Ovary (tissue), 9 donors: Measurements from ENCODE around the gene DEUP1. TPM values are rescaled to one million over a fixed set of nuclear protein-coding genes. Genes with fewer than 3 reads are reported as not detected.

Experiments
- DNase-seq, 5 donors: peaks; one replicate each; pipeline ENCODE4 v3.0.0-alpha.2; 2019 to 2020
- H3K27ac ChIP-seq, 2 donors: fragments of 200-600 bp; one replicate each; pipeline versions ENCODE4 v1.5.1 to v1.8.0; 2019 to 2022
- H3K27me3 ChIP-seq: fragments of 200-600 bp; one replicate; pipeline ENCODE4 v1.8.0; 2022
- H3K36me3 ChIP-seq: fragments of 200-600 bp; sonication (generic); one replicate; pipeline ENCODE4 v1.5.1; 2019
- H3K4me1 ChIP-seq: one replicate; pipeline ENCODE4 v1.8.1; 2013; ENCODE audit warnings: mild to moderate bottlenecking, moderate library complexity; ENCODE audit not compliant: insufficient read depth
- H3K4me3 ChIP-seq: fragments of 200-600 bp; sonication (generic); one replicate; pipeline ENCODE4 v1.5.1; 2017
- H3K9me3 ChIP-seq, 2 donors: fragments of 200-600 bp in 1 of 2; sonication (generic) in 1 of 2; one replicate each; pipeline versions ENCODE4 v1.5.1 to v1.8.1; 2013 to 2019; ENCODE audit warnings: mild to moderate bottlenecking in 1 of 2, moderate library complexity in 1 of 2
- EP300 ChIP-seq: sonication (generic); formaldehyde crosslinking; IDR thresholded peaks from one replicate; pipeline ENCODE4 v1.6.1; 2017; ENCODE audit warnings: antibody characterized with exemption
- POLR2A ChIP-seq: fragments of 450-650 bp; IDR thresholded peaks from one replicate; pipeline ENCODE4 v1.6.1; 2017; ENCODE audit warnings: antibody characterized with exemption, mild to moderate bottlenecking, moderate library complexity
- WGBS, 3 donors: extraction: QIAGEN DNeasy Blood & Tissue Kit in 1 of 3; methylation state at CpG; one replicate each; pipeline versions ENCODE4 v1.1.5 to v1.1.7; 2013 to 2017; 5-methylcytosine and 5-hydroxymethylcytosine counted together
- intact Hi-C, 4 donors: fragments of 100-400 bp; cut with DNase I; formaldehyde crosslinking; loops; one replicate each; pipeline versions ENCODE4 v1.11.0 to v1.15.1; 2022 to 2023
- polyA plus RNA-seq, 2 donors: library from polyadenylated mRNA; stranded (reverse); fragments of 200-250 nt in 1 of 2; fragments of 350-450 nt in 1 of 2; fragmentation: Illumina TruSeq in 1 of 2; extraction: RNeasy Lipid Tissue Mini Kit (QIAGEN cat#74804) in 1 of 2; gene quantifications; one replicate each; pipeline ENCODE4 v1.2.3, GENCODE V29; 2013 to 2014
- total RNA-seq, 7 donors: library from RNA; depleted of rRNA in 2 of 7; stranded (reverse); fragments of >200 nt in 2 of 7; fragmentation: NEBNext Ultra II Directional in 3 of 7; extraction: Animal tissue kit (Norgen Biotek cat#: 25700) in 3 of 7; gene quantifications; one replicate each; pipeline versions ENCODE4 v1.1.0 to v1.2.4, GENCODE V29; 2016 to 2023
- TF ChIP-seq, protein P1 (sequence below), 3 donors: fragments of 450-650 bp in 2 of 3; fragments of 200-600 bp in 1 of 3; IDR thresholded peaks; one replicate each; pipeline versions ENCODE4 v1.5.1 to v1.8.0; 2016 to 2022; ENCODE audit warnings: antibody characterized with exemption in 3 of 3, mild to moderate bottlenecking in 1 of 3
- donor health status: DM: no; HTN: no; CAD: no; lungs with moderate emphysema.
- donor health status: DM: no; HTN: no; CAD: no.
- donor health status: Bipolar disorder and iron deficiency.
- donor health status: DM: yes; HTN: yes; CAD: no.
- donor health status: DM: no; HTN: no; CAD: no.
- donor health status: DM: yes; HTN: yes; CAD: no.

Gene DEUP1
- total and polyA plus RNA-seq, 9 donors, result 0.05 to 2.0 (median 0.40) TPM; not detected in 1

DNA sequence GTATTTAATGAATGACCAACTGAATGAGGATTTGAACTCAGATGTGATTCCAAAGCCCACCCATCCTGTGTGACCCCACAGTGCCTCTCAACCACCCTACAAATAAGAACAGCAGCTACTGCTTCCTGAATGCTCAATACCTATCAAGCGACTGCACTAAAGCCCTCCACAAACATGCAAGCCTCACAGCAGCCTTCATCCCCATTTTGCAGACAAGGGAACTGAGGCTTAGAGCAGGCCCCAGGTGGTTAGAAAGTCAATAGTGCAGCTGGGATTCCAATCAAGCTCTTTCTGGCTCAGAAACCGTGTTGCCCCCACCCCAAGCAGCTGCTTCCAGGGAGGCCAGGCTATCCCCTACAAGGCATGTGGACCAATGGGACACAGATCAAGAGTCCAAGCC, 155.4 kb downstream of the DEUP1 start:
- H3K9me3 ChIP-seq, result no peaks in the 10 kb centered on the region
- H3K27me3 ChIP-seq, result no peaks in the 10 kb centered on the region
- intact Hi-C loops, result no loop called here
- no peak overlapping the region for H3K27ac ChIP-seq
- H3K4me3 ChIP-seq, result no peak overlapping the region
- WGBS, 3 donors, result 89 to 97% (median 92%) methylated on average over 2 of the region's 2 CpGs
- no peak for TF ChIP-seq EP300
- TF ChIP-seq POLR2A, result no peak
- TF ChIP-seq, protein P1, sequence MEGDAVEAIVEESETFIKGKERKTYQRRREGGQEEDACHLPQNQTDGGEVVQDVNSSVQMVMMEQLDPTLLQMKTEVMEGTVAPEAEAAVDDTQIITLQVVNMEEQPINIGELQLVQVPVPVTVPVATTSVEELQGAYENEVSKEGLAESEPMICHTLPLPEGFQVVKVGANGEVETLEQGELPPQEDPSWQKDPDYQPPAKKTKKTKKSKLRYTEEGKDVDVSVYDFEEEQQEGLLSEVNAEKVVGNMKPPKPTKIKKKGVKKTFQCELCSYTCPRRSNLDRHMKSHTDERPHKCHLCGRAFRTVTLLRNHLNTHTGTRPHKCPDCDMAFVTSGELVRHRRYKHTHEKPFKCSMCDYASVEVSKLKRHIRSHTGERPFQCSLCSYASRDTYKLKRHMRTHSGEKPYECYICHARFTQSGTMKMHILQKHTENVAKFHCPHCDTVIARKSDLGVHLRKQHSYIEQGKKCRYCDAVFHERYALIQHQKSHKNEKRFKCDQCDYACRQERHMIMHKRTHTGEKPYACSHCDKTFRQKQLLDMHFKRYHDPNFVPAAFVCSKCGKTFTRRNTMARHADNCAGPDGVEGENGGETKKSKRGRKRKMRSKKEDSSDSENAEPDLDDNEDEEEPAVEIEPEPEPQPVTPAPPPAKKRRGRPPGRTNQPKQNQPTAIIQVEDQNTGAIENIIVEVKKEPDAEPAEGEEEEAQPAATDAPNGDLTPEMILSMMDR (IDR thresholded peaks at IDR 0.05), result no peak
- H3K4me1 ChIP-seq, result peaks cover 3% of the 10 kb centered on the region
- H3K36me3 ChIP-seq, result no peaks in the 10 kb centered on the region
- no peak for DNase-seq

DNA sequence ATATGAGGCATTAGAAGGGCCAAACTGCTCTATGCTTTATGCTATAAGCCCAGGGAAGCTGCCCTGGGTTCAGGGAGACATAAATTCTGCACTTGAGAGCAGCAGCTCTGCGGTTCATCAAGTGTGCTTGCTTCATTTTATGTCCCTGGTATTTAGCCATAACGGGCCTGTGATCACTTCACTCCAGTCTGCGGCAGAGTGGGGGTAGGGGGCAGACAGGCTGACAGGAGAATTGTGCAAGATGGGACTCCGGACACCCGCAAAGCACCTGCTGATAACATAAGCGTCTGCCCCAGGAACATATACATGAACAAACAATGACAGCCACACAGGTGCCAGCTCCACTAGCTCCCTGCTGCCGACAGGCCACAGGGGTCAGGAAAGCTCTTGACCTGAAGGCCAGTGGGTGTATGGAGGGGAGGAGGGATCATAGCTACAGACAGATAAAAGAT, 156.5 kb downstream of the DEUP1 start:
- Histone ChIP-seq H3K4me3 (no peak overlapping the region), H3K27me3 (no peaks in the 10 kb centered on the region), H3K9me3 (no peaks in the 10 kb centered on the region), H3K27ac (no peak overlapping the region), H3K36me3 (no peaks in the 10 kb centered on the region), H3K4me1 (peaks cover 4% of the 10 kb centered on the region)
- intact Hi-C loops, result no loop called here
- no peak for DNase-seq
- 54 to 67% (median 61%) methylated on average over 7 of the region's 7 CpGs for WGBS, 3 donors
- TF ChIP-seq EP300 (no peak), POLR2A (no peak)
- TF ChIP-seq, protein P1 (IDR thresholded peaks at IDR 0.05), result no peak

Other genes with a start within 250 kb of the DEUP1 start
- 10 to 100 TPM; 11.6 to 23.9 (median 14.0) TPM for gene SLC36A4, start 132.8 kb upstream of the DEUP1 start, total RNA-seq
- gene SLC36A4, start 132.8 kb upstream of the DEUP1 start, polyA plus RNA-seq, result 10 to 100 TPM in 1 of 2 donors, 1 to 10 TPM in 1; 6.4 to 11.4 TPM
- 10 to 100 TPM; 10.8 to 26.5 (median 20.2) TPM for gene SMCO4, start 212.6 kb downstream of the DEUP1 start, total RNA-seq
- gene SMCO4, start 212.6 kb downstream of the DEUP1 start, polyA plus RNA-seq, result 10 to 100 TPM; 12.6 to 52.7 TPM